ENCODE data around the gene FTO.

FTO gene

GRCh38 chr16:54096607-54097006, 392.7 kb downstream of the FTO start:
- no peak for DNase-seq

- no peak for DNase-seq
Measured at GRCh38 chr16:54097774-54098173, 393.8 kb downstream of the FTO start.

GRCh38 chr16:54098247-54098646, 394.3 kb downstream of the FTO start:
- no peak for DNase-seq

GRCh38 chr16:54099627-54100026, 395.7 kb downstream of the FTO start:
- DNase-seq: no peak

GRCh38 chr16:54102888-54103866, 399.2 kb downstream of the FTO start:
- DNase-seq: no peak

- no peak for DNase-seq
Measured at GRCh38 chr16:54106057-54106456, 402.1 kb downstream of the FTO start.

- DNase-seq: no peak
Measured at GRCh38 chr16:54107583-54108202, 403.7 kb downstream of the FTO start.

GRCh38 chr16:54110016-54110981, 406.3 kb downstream of the FTO start:
- no peak for DNase-seq

- DNase-seq: no peak
Measured at GRCh38 chr16:54112451-54113206, 408.7 kb downstream of the FTO start.

- DNase-seq: no peak
Measured at GRCh38 chr16:54115558-54115957, 411.6 kb downstream of the FTO start.

GRCh38 chr16:54116124-54116655, 412.2 kb downstream of the FTO start:
- no peak for DNase-seq

- DNase-seq: no peak
Measured at GRCh38 chr16:54118846-54119245, 414.9 kb downstream of the FTO start.

- DNase-seq: no peak
Measured at GRCh38 chr16:54120846-54121480, 417.0 kb downstream of the FTO start.

- no peak for DNase-seq
Measured at GRCh38 chr16:54121539-54122295, 417.8 kb downstream of the FTO start.

GRCh38 chr16:54123766-54124165, 419.8 kb downstream of the FTO start:
- no peak for DNase-seq

- no peak for DNase-seq
Measured at GRCh38 chr16:54125751-54126655, 422.0 kb downstream of the FTO start.

GRCh38 chr16:54126907-54127306, 423.0 kb downstream of the FTO start:
- DNase-seq: no peak

- no peak for DNase-seq
Measured at GRCh38 chr16:54128629-54129234, 424.8 kb downstream of the FTO start.

GRCh38 chr16:54129810-54130209, 425.9 kb downstream of the FTO start:
- no peak for DNase-seq
